Measurements from ENCODE around the gene ZNF662. TPM values are rescaled to one million over a fixed set of nuclear protein-coding genes. Genes with fewer than 3 reads are reported as not detected.
A peak's percentile ranks its signal among the peaks of the same experiment; 100 is the strongest.

Gene ZNF662
- total RNA-seq, 1 experiment from 2014 or later = 2.7 TPM

- no peaks in the 10 kb centered on the region for H3K27me3 Mint-ChIP-seq (ENCODE audit: low read depth)
- peak; percentile 93 for ATAC-seq
- peak overlapping the region; percentile 98 for H3K27ac Mint-ChIP-seq
Measured at GRCh38 chr3:42891042-42891441, 14.9 kb upstream of the ZNF662 start.

DNA sequence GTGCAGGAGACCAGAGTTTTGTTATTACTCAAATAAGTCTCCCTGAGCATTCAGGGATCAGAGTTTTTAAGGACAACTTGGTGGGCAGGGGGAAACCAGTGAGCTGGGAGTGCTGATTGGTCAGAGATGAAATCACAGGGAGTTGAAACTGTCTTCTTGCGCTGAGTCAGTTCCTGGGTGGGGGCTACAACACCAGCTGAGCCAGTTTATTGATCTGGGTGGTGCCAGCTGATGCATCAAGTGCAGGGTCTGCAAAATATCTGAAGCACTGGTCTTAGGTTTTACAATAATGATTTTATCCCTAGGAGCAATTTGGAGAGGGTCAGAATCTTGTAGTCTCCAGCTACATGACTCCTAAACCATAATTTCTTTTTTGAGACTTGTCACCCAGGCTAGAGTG, 13.8 kb upstream of the ZNF662 start:
- CTCF ChIA-PET = interaction anchor here (1.5 to 3.0 kb wide), 2 partner anchors 11 to 179 kb away, joined by 3 to 20 read pairs; no protein-coding TSS in a partner anchor
- Mint-ChIP-seq H3K4me1 (peaks cover 53% of the 10 kb centered on the region), H3K27ac (peak overlapping the region; percentile 98), H3K9me3 (peaks cover 9% of the 10 kb centered on the region), H3K4me3 (no peak overlapping the region), H3K27me3 (ENCODE audit: low read depth) (no peaks in the 10 kb centered on the region), H3K36me3 (no peaks in the 10 kb centered on the region)
- TF ChIP-seq CREB1 (CRISPR knock-in tag; IDR thresholded peaks at IDR 0.05) (no peak), ZNF317 (CRISPR knock-in tag; IDR thresholded peaks at IDR 0.05; ENCODE audit: borderline replicate concordance, low read depth) (no peak), ZNF219 (CRISPR knock-in tag; IDR thresholded peaks at IDR 0.05; ENCODE audit: borderline replicate concordance) (no peak), ATF2 (CRISPR knock-in tag; IDR thresholded peaks at IDR 0.05; ENCODE audit: borderline replicate concordance, low read depth) (no peak), SOX15 (CRISPR knock-in tag; IDR thresholded peaks at IDR 0.05) (no peak), IRF2 (CRISPR knock-in tag; IDR thresholded peaks at IDR 0.05; ENCODE audit: borderline replicate concordance, low read depth) (no peak), MXD4 (CRISPR knock-in tag; IDR thresholded peaks at IDR 0.05; ENCODE audit: borderline replicate concordance) (no peak), FOXK1 (CRISPR knock-in tag; IDR thresholded peaks at IDR 0.05) (no peak), ZNF671 (CRISPR knock-in tag; IDR thresholded peaks at IDR 0.05) (no peak), NFYB (CRISPR knock-in tag; conservative IDR thresholded peaks at IDR 0.05; ENCODE audit: low read depth) (no peak), ZNF416 (CRISPR knock-in tag; IDR thresholded peaks at IDR 0.05) (no peak), CREM (CRISPR knock-in tag; IDR thresholded peaks at IDR 0.05) (no peak), NR3C1 (CRISPR knock-in tag; conservative IDR thresholded peaks at IDR 0.05; ENCODE audit: low read depth) (no peak), EMX1 (CRISPR knock-in tag; IDR thresholded peaks at IDR 0.05) (no peak), SP1 (CRISPR knock-in tag; conservative IDR thresholded peaks at IDR 0.05) (no peak), ZNF396 (CRISPR knock-in tag; IDR thresholded peaks at IDR 0.05; ENCODE audit: borderline replicate concordance) (no peak)
- TF ChIP-seq, protein P1, sequence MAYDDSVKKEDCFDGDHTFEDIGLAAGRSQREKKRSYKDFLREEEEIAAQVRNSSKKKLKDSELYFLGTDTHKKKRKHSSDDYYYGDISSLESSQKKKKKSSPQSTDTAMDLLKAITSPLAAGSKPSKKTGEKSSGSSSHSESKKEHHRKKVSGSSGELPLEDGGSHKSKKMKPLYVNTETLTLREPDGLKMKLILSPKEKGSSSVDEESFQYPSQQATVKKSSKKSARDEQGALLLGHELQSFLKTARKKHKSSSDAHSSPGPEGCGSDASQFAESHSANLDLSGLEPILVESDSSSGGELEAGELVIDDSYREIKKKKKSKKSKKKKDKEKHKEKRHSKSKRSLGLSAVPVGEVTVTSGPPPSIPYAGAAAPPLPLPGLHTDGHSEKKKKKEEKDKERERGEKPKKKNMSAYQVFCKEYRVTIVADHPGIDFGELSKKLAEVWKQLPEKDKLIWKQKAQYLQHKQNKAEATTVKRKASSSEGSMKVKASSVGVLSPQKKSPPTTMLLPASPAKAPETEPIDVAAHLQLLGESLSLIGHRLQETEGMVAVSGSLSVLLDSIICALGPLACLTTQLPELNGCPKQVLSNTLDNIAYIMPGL (CRISPR knock-in tag; IDR thresholded peaks at IDR 0.05) = no peak
- TF ChIP-seq, protein P2, sequence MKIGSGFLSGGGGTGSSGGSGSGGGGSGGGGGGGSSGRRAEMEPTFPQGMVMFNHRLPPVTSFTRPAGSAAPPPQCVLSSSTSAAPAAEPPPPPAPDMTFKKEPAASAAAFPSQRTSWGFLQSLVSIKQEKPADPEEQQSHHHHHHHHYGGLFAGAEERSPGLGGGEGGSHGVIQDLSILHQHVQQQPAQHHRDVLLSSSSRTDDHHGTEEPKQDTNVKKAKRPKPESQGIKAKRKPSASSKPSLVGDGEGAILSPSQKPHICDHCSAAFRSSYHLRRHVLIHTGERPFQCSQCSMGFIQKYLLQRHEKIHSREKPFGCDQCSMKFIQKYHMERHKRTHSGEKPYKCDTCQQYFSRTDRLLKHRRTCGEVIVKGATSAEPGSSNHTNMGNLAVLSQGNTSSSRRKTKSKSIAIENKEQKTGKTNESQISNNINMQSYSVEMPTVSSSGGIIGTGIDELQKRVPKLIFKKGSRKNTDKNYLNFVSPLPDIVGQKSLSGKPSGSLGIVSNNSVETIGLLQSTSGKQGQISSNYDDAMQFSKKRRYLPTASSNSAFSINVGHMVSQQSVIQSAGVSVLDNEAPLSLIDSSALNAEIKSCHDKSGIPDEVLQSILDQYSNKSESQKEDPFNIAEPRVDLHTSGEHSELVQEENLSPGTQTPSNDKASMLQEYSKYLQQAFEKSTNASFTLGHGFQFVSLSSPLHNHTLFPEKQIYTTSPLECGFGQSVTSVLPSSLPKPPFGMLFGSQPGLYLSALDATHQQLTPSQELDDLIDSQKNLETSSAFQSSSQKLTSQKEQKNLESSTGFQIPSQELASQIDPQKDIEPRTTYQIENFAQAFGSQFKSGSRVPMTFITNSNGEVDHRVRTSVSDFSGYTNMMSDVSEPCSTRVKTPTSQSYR (CRISPR knock-in tag; IDR thresholded peaks at IDR 0.05) = no peak
- TF ChIP-seq, protein P3, sequence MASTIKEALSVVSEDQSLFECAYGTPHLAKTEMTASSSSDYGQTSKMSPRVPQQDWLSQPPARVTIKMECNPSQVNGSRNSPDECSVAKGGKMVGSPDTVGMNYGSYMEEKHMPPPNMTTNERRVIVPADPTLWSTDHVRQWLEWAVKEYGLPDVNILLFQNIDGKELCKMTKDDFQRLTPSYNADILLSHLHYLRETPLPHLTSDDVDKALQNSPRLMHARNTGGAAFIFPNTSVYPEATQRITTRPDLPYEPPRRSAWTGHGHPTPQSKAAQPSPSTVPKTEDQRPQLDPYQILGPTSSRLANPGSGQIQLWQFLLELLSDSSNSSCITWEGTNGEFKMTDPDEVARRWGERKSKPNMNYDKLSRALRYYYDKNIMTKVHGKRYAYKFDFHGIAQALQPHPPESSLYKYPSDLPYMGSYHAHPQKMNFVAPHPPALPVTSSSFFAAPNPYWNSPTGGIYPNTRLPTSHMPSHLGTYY (CRISPR knock-in tag; IDR thresholded peaks at IDR 0.05) = no peak
- TF ChIP-seq, protein P4, sequence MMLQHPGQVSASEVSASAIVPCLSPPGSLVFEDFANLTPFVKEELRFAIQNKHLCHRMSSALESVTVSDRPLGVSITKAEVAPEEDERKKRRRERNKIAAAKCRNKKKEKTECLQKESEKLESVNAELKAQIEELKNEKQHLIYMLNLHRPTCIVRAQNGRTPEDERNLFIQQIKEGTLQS (CRISPR knock-in tag; conservative IDR thresholded peaks at IDR 0.05) = no peak
- no peak for ATAC-seq
- no peak for DNase-seq (ENCODE audit: low spot score)
- POLR2A ChIA-PET = no interaction called here

More at GRCh38 chr3:42891042-42891441, 14.9 kb upstream of the ZNF662 start:
- peaks cover 57% of the 10 kb centered on the region for H3K4me1 Mint-ChIP-seq
- ChIA-PET POLR2A (no interaction called here), CTCF (interaction anchor here (1.3 to 3.0 kb wide), 4 partner anchors 8 to 60 kb away, joined by 3 to 20 read pairs (median 4); no protein-coding TSS in a partner anchor)
- DNase-seq (ENCODE audit: low spot score) = no peak
- TF ChIP-seq TCF7 (CRISPR knock-in tag; IDR thresholded peaks at IDR 0.05; ENCODE audit: low read depth) (no peak), TEAD1 (CRISPR knock-in tag; IDR thresholded peaks at IDR 0.05) (peak; percentile 35; the same call in 1 of the 2 replicates), ESRRA (CRISPR knock-in tag; IDR thresholded peaks at IDR 0.05; ENCODE audit: borderline replicate concordance) (no peak), OVOL2 (CRISPR knock-in tag; IDR thresholded peaks at IDR 0.05; ENCODE audit: borderline replicate concordance) (no peak)
- TF ChIP-seq, protein P5, sequence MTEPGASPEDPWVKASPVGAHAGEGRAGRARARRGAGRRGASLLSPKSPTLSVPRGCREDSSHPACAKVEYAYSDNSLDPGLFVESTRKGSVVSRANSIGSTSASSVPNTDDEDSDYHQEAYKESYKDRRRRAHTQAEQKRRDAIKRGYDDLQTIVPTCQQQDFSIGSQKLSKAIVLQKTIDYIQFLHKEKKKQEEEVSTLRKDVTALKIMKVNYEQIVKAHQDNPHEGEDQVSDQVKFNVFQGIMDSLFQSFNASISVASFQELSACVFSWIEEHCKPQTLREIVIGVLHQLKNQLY (CRISPR knock-in tag; IDR thresholded peaks at IDR 0.05) = no peak
- H3K36me3 Mint-ChIP-seq = no peaks in the 10 kb centered on the region
- no peak overlapping the region for H3K4me3 Mint-ChIP-seq
- H3K9me3 Mint-ChIP-seq = peaks cover 9% of the 10 kb centered on the region
